Lung (tissue), 12 donors: ENCODE data around the gene MAP3K4. TPM values are rescaled to one million over a fixed set of nuclear protein-coding genes. Genes with fewer than 3 reads are reported as not detected.

Source experiments
- ATAC-seq: fragments of 200-7000 bp; cut with Tn5 transposase; one replicate; pipeline ENCODE4 v1.9.1; 2020; ENCODE audit warnings: moderate number of reproducible peaks; ENCODE audit not compliant: insufficient read depth, low FRiP score
- DNase-seq, 3 donors: peaks; one replicate each; pipeline ENCODE4 v3.0.0-alpha.2; 2013 to 2017
- H3K27ac ChIP-seq, 2 donors: one replicate each; pipeline ENCODE4 v1.5.1; 2013; ENCODE audit warnings: mild to moderate bottlenecking in 2 of 2, moderate library complexity in 2 of 2, control low read depth in 1 of 2, inconsistent platforms in 1 of 2, low read depth in 1 of 2, low read length in 1 of 2
- H3K27me3 ChIP-seq, 3 donors: one replicate each; pipeline ENCODE4 v1.5.1; 2013; ENCODE audit warnings: low read length in 2 of 3; ENCODE audit not compliant: control insufficient read depth in 3 of 3, insufficient read depth in 3 of 3
- H3K36me3 ChIP-seq, 4 donors: one replicate each; pipeline ENCODE4 v1.5.1; 2013; ENCODE audit warnings: low read length in 4 of 4, mild to moderate bottlenecking in 1 of 4, moderate library complexity in 1 of 4; ENCODE audit not compliant: control insufficient read depth in 4 of 4, insufficient read depth in 4 of 4
- H3K4me1 ChIP-seq, 5 donors: one replicate each; pipeline ENCODE4 v1.5.1; 2013; ENCODE audit warnings: low read length in 5 of 5, mild to moderate bottlenecking in 2 of 5, moderate library complexity in 1 of 5; ENCODE audit not compliant: control insufficient read depth in 5 of 5, insufficient read depth in 5 of 5
- H3K4me3 ChIP-seq: one replicate; pipeline ENCODE4 v1.5.1; 2013; ENCODE audit warnings: mild to moderate bottlenecking, control low read depth, moderate library complexity
- H3K9ac ChIP-seq, 2 donors: one replicate each; pipeline ENCODE4 v1.5.1; 2013; ENCODE audit warnings: low read length in 2 of 2, control low read depth in 1 of 2; ENCODE audit not compliant: insufficient read depth in 1 of 2
- H3K9me3 ChIP-seq, 4 donors: one replicate each; pipeline ENCODE4 v1.5.1; 2013; ENCODE audit warnings: low read length in 3 of 4, mild to moderate bottlenecking in 1 of 4, moderate library complexity in 1 of 4; ENCODE audit not compliant: control insufficient read depth in 4 of 4, insufficient read depth in 3 of 4
- CTCF ChIP-seq: IDR thresholded peaks from 2 replicates; pipeline ENCODE4 v1.5.1; 2012; ENCODE audit warnings: mild to moderate bottlenecking; ENCODE audit errors: control extremely low read depth, extremely low read depth
- WGBS, 2 donors: extraction: QIAGEN DNeasy Blood & Tissue Kit; methylation state at CpG; one replicate each; pipeline ENCODE4 v1.1.7; 2013; 5-methylcytosine and 5-hydroxymethylcytosine counted together
- polyA plus RNA-seq, 2 donors: library from polyadenylated mRNA; stranded (reverse); fragments of 200-250 nt; gene quantifications; one replicate each; pipeline ENCODE4 v1.2.1, GENCODE V29; 2013
- total RNA-seq, 2 donors: library from RNA; depleted of rRNA in 1 of 2; stranded (reverse); fragments of >200 nt in 1 of 2; gene quantifications; one replicate each; pipeline ENCODE4 v1.2.1, GENCODE V29; 2014 to 2021
- donor health status: control.
- donor health status: control.
- donor health status: Bipolar disorder and iron deficiency.
- donor health status: healthy.
- donor health status: DM: yes; HTN: yes; CAD: no.

Gene MAP3K4
- total and polyA plus RNA-seq, 4 donors, result 8.6 to 56.8 (median 29.9) TPM

GRCh38 chr6:161135695-161136591, 144.4 kb downstream of the MAP3K4 start:
- DNase-seq, result no peak
- H3K36me3 ChIP-seq, result peaks cover 0 to 24% (median 9%) of the 10 kb centered on the region in 4 donors
- WGBS, 2 donors, result 76 to 82% methylated on average over 23 of the region's 23 CpGs
- no peak for ATAC-seq
- H3K9me3 ChIP-seq, result peaks cover 0 to 2% (median 0%) of the 10 kb centered on the region in 4 donors
- no peaks in the 10 kb centered on the region for H3K27me3 ChIP-seq
- no peak overlapping the region for H3K9ac ChIP-seq
- H3K4me3 ChIP-seq, result no peak overlapping the region
- no peak overlapping the region for H3K27ac ChIP-seq
- TF ChIP-seq CTCF, result no peak
- no peaks in the 10 kb centered on the region for H3K4me1 ChIP-seq

GRCh38 chr6:161136655-161137054, 145.1 kb downstream of the MAP3K4 start:
- ATAC-seq (no peak), DNase-seq (no peak)
- no peaks in the 10 kb centered on the region for H3K27me3 ChIP-seq
- 92 to 94% methylated on average over 11 of the region's 11 CpGs for WGBS, 2 donors
- no peak overlapping the region for H3K4me3 ChIP-seq
- TF ChIP-seq CTCF, result no peak
- H3K4me1 ChIP-seq, result no peaks in the 10 kb centered on the region
- H3K9ac ChIP-seq, result no peak overlapping the region
- H3K9me3 ChIP-seq, result peaks cover 0 to 2% (median 0%) of the 10 kb centered on the region in 4 donors
- peaks cover 0 to 23% (median 8%) of the 10 kb centered on the region in 4 donors for H3K36me3 ChIP-seq
- H3K27ac ChIP-seq, result no peak overlapping the region

- no peak for DNase-seq
- peaks cover 0 to 21% (median 6%) of the 10 kb centered on the region in 4 donors for H3K36me3 ChIP-seq
- peaks cover 0 to 1% (median 0%) of the 10 kb centered on the region in 4 donors for H3K9me3 ChIP-seq
- H3K27ac ChIP-seq, result no peak overlapping the region
- H3K9ac ChIP-seq, result no peak overlapping the region
- no peaks in the 10 kb centered on the region for H3K27me3 ChIP-seq
- H3K4me1 ChIP-seq, result no peaks in the 10 kb centered on the region
- no peak for TF ChIP-seq CTCF
- ATAC-seq, result no peak
- WGBS, 2 donors, result 94 to 95% methylated on average over 11 of the region's 11 CpGs
- no peak overlapping the region for H3K4me3 ChIP-seq
Observed at GRCh38 chr6:161137320-161137719, 145.8 kb downstream of the MAP3K4 start.
